GM12878 (cell line): ENCODE data around the gene IL10. TPM values are rescaled to one million over a fixed set of nuclear protein-coding genes. Genes with fewer than 3 reads are reported as not detected.

Experiments
- ATAC-seq: fragments of 200-7000 bp; cut with Tn5 transposase; 3 replicates; pipeline ENCODE4 v1.9.1; 2020; ENCODE audit warnings: mild to moderate bottlenecking, moderate library complexity
- BruUV-seq: library from RNA; stranded (reverse); fragments of 400-500 nt; replicated peaks from 2 replicates; lab custom pipeline; 2021; lab: Mats Ljungman, UMichigan
- CTCF ChIA-PET: fragments of 300-600 bp; sonication (Branson Sonifier 250); formaldehyde crosslinking; extraction: SDS; loops from one replicate; lab custom pipeline; 2021; ENCODE audit warnings: inconsistent platforms; lab: Yijun Ruan, JAX
- POLR2A ChIA-PET: fragments of 350-600 bp; formaldehyde crosslinking; extraction: SDS; loops from one replicate; lab custom pipeline; 2021; ENCODE audit warnings: inconsistent platforms; lab: Charles Lee
- RAD21 ChIA-PET: fragments of 300-600 bp; sonication (Branson Sonifier 250); formaldehyde crosslinking; loops from one replicate; lab custom pipeline; 2023; ENCODE audit warnings: antibody characterized with exemption; ENCODE audit not compliant: unreplicated experiment; lab: Charles Lee
- SMC1A ChIA-PET: fragments of 300-600 bp; sonication (Branson Sonifier 250); formaldehyde crosslinking; loops from one replicate; lab custom pipeline; 2023; ENCODE audit not compliant: unreplicated experiment, uncharacterized antibody; lab: Charles Lee
- DNase-seq: peaks from one replicate; pipeline ENCODE4 v3.0.0-alpha.2; 2011; ENCODE audit warnings: low read depth, low spot score
- FAIRE-seq: peaks from 3 replicates; lab custom pipeline; 2011; peaks lifted over from hg19 to GRCh38; lab: Jason Lieb, UNC
- H2AFZ ChIP-seq: 2 replicates; pipeline ENCODE4 v1.6.0; 2011; ENCODE audit warnings: low read depth, low read length, control low read depth; ENCODE audit not compliant: control insufficient read depth
- H3K27ac ChIP-seq: 2 replicates; pipeline ENCODE4 v1.5.1; 2011; ENCODE audit warnings: control low read depth; ENCODE audit not compliant: control insufficient read depth, insufficient read depth
- H3K27me3 ChIP-seq, 2 experiments: replicated peaks in 1 of 2; 2 replicates each; pipeline versions ENCODE4 v1.6.0 to v1.6.1; 2011; ENCODE audit warnings: low read length in 1 of 2; ENCODE audit not compliant: control insufficient read depth in 2 of 2, insufficient read depth in 2 of 2
- H3K36me3 ChIP-seq, 2 experiments: 2 replicates each; pipeline ENCODE4 v1.5.1; 2011; ENCODE audit warnings: low read length in 1 of 2; ENCODE audit not compliant: control insufficient read depth in 2 of 2, insufficient read depth in 2 of 2
- H3K4me1 ChIP-seq: 2 replicates; pipeline ENCODE4 v1.6.1; 2011; ENCODE audit warnings: mild to moderate bottlenecking, low read length, moderate library complexity, mixed read lengths; ENCODE audit not compliant: control insufficient read depth, insufficient read depth
- H3K4me2 ChIP-seq: 2 replicates; pipeline ENCODE4 v1.6.0; 2011; ENCODE audit warnings: control low read depth; ENCODE audit not compliant: control insufficient read depth, insufficient read depth
- H3K4me3 ChIP-seq: fragments of 200-600 bp; sonication (generic); 2 replicates; pipeline ENCODE4 v1.5.1; 2016
- H3K79me2 ChIP-seq: 2 replicates; pipeline ENCODE4 v1.6.0; 2011; ENCODE audit warnings: low read length; ENCODE audit not compliant: control insufficient read depth, insufficient read depth
- H3K9ac ChIP-seq: 2 replicates; pipeline ENCODE4 v1.8.0; 2011; ENCODE audit warnings: low read length, control low read depth, mixed read lengths; ENCODE audit not compliant: control insufficient read depth, insufficient read depth
- H3K9me3 ChIP-seq: replicated peaks from 3 replicates; pipeline ENCODE4 v1.5.1; 2011; ENCODE audit warnings: mild to moderate bottlenecking, low read length; ENCODE audit not compliant: control insufficient read depth, insufficient read depth
- H4K20me1 ChIP-seq: 2 replicates; pipeline ENCODE4 v1.6.0; 2011; ENCODE audit not compliant: control insufficient read depth, insufficient read depth
- EED ChIP-seq: sonication (generic); IDR thresholded peaks from 2 replicates; pipeline ENCODE4 v1.6.1; 2016; ENCODE audit warnings: antibody characterized with exemption, low read depth
- IRF4 ChIP-seq: IDR thresholded peaks from 2 replicates; pipeline ENCODE4 v1.6.1; 2011; ENCODE audit warnings: low read depth, low read length
- JUNB ChIP-seq: IDR thresholded peaks from 2 replicates; pipeline ENCODE4 v1.6.1; 2016; ENCODE audit warnings: antibody characterized with exemption, mild to moderate bottlenecking
- RCOR1 ChIP-seq: conservative IDR thresholded peaks from 2 replicates; pipeline ENCODE4 v1.6.1; 2012; ENCODE audit warnings: low read depth, low read length, improper control_type of control experiment
- RUNX3 ChIP-seq: IDR thresholded peaks from 2 replicates; pipeline ENCODE4 v1.6.1; 2012; ENCODE audit warnings: low read length, inconsistent platforms
- ZBED1 ChIP-seq: IDR thresholded peaks from 2 replicates; pipeline ENCODE4 v1.6.1; 2016; ENCODE audit warnings: borderline replicate concordance
- WGBS: methylation state at CpG from one replicate; pipeline ENCODE4 v1.1.6; 2016; ENCODE audit warnings: low lambda C conversion rate; ENCODE audit not compliant: insufficient replicate concordance, insufficient coverage; ENCODE audit errors: missing lambda C conversion rate; 5-methylcytosine and 5-hydroxymethylcytosine counted together
- in situ Hi-C: fragments of 300-500 bp; cut with MboI; formaldehyde crosslinking; loops from 9 replicates; pipeline ENCODE4 v1.14.3; 2018; ENCODE audit warnings: mixed read lengths
- intact Hi-C: fragments of 100-400 bp; cut with micrococcal nuclease; formaldehyde crosslinking; loops from one replicate; pipeline ENCODE4 v1.14.2; 2022; ENCODE audit not compliant: unreplicated experiment
- polyA plus RNA-seq, 11 experiments: library from polyadenylated mRNA; depleted of rRNA in 4 of 11; unstranded in 6 of 11; stranded (reverse) in 5 of 11; fragments of >200 nt; fragmentation: Nextera tagmentation in 4 of 11; fragmentation: Illumina TruSeq in 1 of 11; extraction: Ambion mirVana in 4 of 11; extraction: Trizol in 1 of 11; gene quantifications; 1 replicate in 1 of 11; 2 replicates in 10 of 11; pipeline versions ENCODE4 v1.2.1 to v1.2.3, GENCODE V29; 2011 to 2016; ENCODE audit warnings: inconsistent platforms in 2 of 11, missing spikeins in 2 of 11, low read depth in 1 of 11
- total RNA-seq, 4 experiments: library from RNA; depleted of rRNA in 3 of 4; stranded (reverse); fragments of >200 nt in 3 of 4; fragmentation: Illumina TruSeq in 1 of 4; extraction: Trizol in 1 of 4; gene quantifications; 2 replicates each; pipeline versions ENCODE4 v1.2.1 to v1.2.3, GENCODE V29; 2013 to 2021
- TF ChIP-seq, protein P1 (sequence below): fragments of 450-650 bp; formaldehyde crosslinking; IDR thresholded peaks from 2 replicates; pipeline ENCODE4 v1.4.0; 2022; ENCODE audit warnings: mild to moderate bottlenecking, moderate library complexity

IL10 gene
- total and polyA plus RNA-seq, 10 of the 15 experiments (the other 5 are each of a cell fraction or from before 2014, with no cell fraction given): 0.34 to 5.0 (median 1.1) TPM

DNA sequence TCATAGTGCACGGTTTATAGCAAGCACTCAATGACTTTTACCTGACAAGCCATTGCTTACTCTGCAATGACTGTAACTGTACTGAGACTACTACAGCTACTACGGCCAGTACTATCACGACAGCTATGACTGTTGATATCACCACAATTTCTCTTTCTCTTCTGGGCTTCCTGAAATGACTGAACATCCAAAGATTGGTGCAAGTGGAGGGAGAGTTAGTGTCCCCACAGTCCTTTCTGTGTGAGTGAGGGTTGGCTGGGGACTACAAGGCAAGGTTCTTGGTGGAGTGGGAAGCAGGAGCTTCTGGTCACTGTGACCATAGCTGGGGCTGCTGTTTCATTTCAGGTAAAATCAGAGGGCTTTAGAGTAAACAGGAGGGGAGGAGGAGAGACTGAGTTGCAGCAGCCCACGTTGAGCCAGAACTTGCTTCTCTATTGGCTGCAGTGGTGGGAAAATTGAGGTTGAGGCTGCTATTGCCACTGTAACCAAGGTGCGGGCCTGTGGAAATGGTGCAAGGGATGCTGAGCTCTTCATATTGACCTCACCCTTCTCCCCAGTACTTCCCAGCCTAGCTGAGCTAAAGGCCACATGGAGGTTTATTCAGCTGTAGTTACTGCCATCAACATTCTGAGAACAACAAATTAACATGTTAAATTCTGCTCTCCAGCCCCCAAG lies 14.1 kb upstream of the IL10 start:
- CTCF ChIA-PET: interaction anchor here (1.0 to 14.2 kb wide), 8 partner anchors 10 to 123 kb away, joined by 3 to 221 read pairs (median 6); partner anchors contain the start of genes IL10 and IL19
- no peak overlapping the region for H3K9ac ChIP-seq
- no peaks in the 10 kb centered on the region for H3K9me3 ChIP-seq
- BruUV-seq: no TSS peak
- no peaks in the 10 kb centered on the region for H4K20me1 ChIP-seq
- H3K27me3 ChIP-seq: no peaks in the 10 kb centered on the region
- H3K4me3 ChIP-seq: no peak overlapping the region
- no peak overlapping the region for H3K27ac ChIP-seq
- H3K4me2 ChIP-seq: 0 out of 2 replicates have a peak overlapping the region, but pooled peaks have one; percentile 0
- DNase-seq (no peak), ATAC-seq (no peak), FAIRE-seq (no peak)
- peak; percentile 41; the same call in 1 of the 2 replicates for TF ChIP-seq RUNX3
- no peak for TF ChIP-seq RCOR1
- 0 out of 2 replicates have a peak, but pooled peaks have one; percentile 37 for TF ChIP-seq IRF4
- TF ChIP-seq, protein P1, sequence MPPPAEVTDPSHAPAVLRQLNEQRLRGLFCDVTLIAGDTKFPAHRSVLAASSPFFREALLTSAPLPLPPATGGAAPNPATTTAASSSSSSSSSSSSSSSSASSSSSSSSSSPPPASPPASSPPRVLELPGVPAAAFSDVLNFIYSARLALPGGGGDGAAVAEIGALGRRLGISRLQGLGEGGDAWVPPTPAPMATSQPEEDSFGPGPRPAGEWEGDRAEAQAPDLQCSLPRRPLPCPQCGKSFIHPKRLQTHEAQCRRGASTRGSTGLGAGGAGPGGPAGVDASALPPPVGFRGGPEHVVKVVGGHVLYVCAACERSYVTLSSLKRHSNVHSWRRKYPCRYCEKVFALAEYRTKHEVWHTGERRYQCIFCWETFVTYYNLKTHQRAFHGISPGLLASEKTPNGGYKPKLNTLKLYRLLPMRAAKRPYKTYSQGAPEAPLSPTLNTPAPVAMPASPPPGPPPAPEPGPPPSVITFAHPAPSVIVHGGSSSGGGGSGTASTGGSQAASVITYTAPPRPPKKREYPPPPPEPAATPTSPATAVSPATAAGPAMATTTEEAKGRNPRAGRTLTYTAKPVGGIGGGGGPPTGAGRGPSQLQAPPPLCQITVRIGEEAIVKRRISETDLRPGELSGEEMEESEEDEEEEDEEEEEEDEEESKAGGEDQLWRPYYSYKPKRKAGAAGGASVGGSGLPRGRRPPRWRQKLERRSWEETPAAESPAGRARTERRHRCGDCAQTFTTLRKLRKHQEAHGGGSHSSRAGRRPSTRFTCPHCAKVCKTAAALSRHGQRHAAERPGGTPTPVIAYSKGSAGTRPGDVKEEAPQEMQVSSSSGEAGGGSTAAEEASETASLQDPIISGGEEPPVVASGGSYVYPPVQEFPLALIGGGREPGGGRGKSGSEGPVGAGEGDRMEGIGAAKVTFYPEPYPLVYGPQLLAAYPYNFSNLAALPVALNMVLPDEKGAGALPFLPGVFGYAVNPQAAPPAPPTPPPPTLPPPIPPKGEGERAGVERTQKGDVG (CRISPR knock-in tag): no peak
- TF ChIP-seq ZBED1: peak; percentile 96
- TF ChIP-seq JUNB: peak; percentile 55; the same call in 1 of the 2 replicates
- TF ChIP-seq EED: 0 out of 2 replicates have a peak, but pooled peaks have one; percentile 24
- H2AFZ ChIP-seq: no peak overlapping the region
- H3K79me2 ChIP-seq: peaks cover 11% of the 10 kb centered on the region
- RAD21 ChIA-PET: interaction anchor here (0.6 to 13.8 kb wide), 8 partner anchors 9 to 52 kb away, joined by 3 to 363 read pairs (median 6); partner anchors contain the start of genes IL10 and IL19
- in situ Hi-C loops: loop anchor here (10.0 kb wide), 1 partner anchor 732 kb away; the partner anchor contains the start of gene RHEX
- intact Hi-C loops: no loop called here
- SMC1A ChIA-PET: interaction anchor here (1.1 to 18.3 kb wide), 11 partner anchors 8 to 52 kb away, joined by 3 to 410 read pairs (median 10); partner anchors contain the start of genes IL10 and IL19
- 54% methylated on average over 5 of the region's 5 CpGs for WGBS
- no peaks in the 10 kb centered on the region for H3K36me3 ChIP-seq
- POLR2A ChIA-PET: interaction anchor here (1.3 to 13.9 kb wide), 2 partner anchors 8 to 16 kb away, joined by 7 to 283 read pairs; partner anchors contain the start of genes IL10 and IL19
- H3K4me1 ChIP-seq: peaks cover 62% of the 10 kb centered on the region
